Tibial artery (tissue), 4 donors: Measurements from ENCODE around the gene TUSC2.

Experiments used
- DNase-seq, 2 donors: peaks; one replicate each; pipeline ENCODE4 v3.0.0-alpha.2; 2019
- H3K27ac ChIP-seq, 2 donors: fragments of 200-600 bp; sonication (generic) in 1 of 2; 1 replicate in 1 of 2; 2 replicates in 1 of 2; pipeline ENCODE4 v1.5.1; 2018 to 2019; ENCODE audit warnings: mild to moderate bottlenecking in 1 of 2
- H3K27me3 ChIP-seq, 2 donors: fragments of 200-600 bp; sonication (generic) in 1 of 2; one replicate each; pipeline versions ENCODE4 v1.5.1 to v1.6.0; 2016 to 2019
- H3K36me3 ChIP-seq, 3 donors: fragments of 200-600 bp; sonication (generic) in 2 of 3; one replicate each; pipeline ENCODE4 v1.5.1; 2016 to 2019; ENCODE audit warnings: mild to moderate bottlenecking in 2 of 3
- H3K4me1 ChIP-seq, 4 donors: fragments of 200-600 bp; sonication (generic) in 2 of 4; 1 replicate in 3 of 4; 2 replicates in 1 of 4; pipeline ENCODE4 v1.5.1; 2016 to 2019
- H3K4me3 ChIP-seq, 2 donors: fragments of 200-600 bp; sonication (generic) in 1 of 2; 1 replicate in 1 of 2; 2 replicates in 1 of 2; pipeline ENCODE4 v1.5.1; 2018 to 2019; ENCODE audit warnings: mild to moderate bottlenecking in 2 of 2
- H3K9me3 ChIP-seq, 3 donors: fragments of 200-600 bp; sonication (generic) in 1 of 3; one replicate each; pipeline ENCODE4 v1.5.1; 2016 to 2019
- intact Hi-C: fragments of 100-400 bp; cut with DNase I; formaldehyde crosslinking; loops from one replicate; pipeline ENCODE4 v1.15.0; 2023; ENCODE audit warnings: low total_unique reads
- TF ChIP-seq, protein P1 (sequence below), 2 experiments: fragments of 200-600 bp in 1 of 2; fragments of 450-650 bp in 1 of 2; IDR thresholded peaks; one replicate each; pipeline ENCODE4 v1.5.1; 2017 to 2019; ENCODE audit warnings: antibody characterized with exemption in 2 of 2, mild to moderate bottlenecking in 1 of 2, moderate library complexity in 1 of 2

TUSC2 gene

DNA sequence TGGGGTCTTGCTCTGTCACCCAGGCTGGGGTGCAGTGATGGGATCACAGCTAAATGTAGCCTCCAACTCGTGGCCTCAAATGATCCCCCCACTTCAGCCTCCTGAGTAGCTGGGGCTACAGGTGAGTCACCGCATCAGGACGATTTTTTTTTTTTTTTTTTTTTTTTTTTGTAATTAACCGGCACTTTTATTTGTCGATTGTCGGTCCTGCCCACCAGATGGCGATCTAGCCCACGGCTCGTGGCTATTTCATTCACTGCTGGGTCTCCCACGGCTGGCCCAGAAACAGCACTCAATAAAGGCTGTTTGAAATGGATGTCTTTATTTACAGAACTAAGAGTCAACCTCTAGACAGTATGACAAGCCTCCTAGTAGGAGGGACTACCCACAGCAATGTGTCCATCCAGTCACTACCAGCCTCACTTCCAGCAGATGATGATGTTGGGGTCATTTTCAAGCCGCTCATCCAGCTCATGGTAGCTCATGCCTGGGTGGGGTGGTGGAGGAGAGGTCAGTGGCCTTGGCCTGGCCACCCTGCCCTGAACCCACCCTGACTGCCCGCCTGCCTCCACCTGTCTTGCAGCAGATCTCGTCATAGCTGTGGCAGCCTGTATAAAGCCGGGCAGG, 19.3 kb upstream of the TUSC2 start:
- peak overlapping the region in 1 of 2 donors; percentile 16 for H3K27ac ChIP-seq
- intact Hi-C loops = loop anchor here (5.0 to 10.0 kb wide), 2 partner anchors 195 to 1628 kb away; partner anchors contain the start of genes ABHD14A and ABHD14B
- peak in 1 of 2 donors; percentile 62 for DNase-seq
- H3K9me3 ChIP-seq = no peaks in the 10 kb centered on the region
- H3K4me3 ChIP-seq = no peak overlapping the region
- H3K4me1 ChIP-seq = peaks cover 0 to 44% (median 38%) of the 10 kb centered on the region in 4 donors
- TF ChIP-seq, protein P1, sequence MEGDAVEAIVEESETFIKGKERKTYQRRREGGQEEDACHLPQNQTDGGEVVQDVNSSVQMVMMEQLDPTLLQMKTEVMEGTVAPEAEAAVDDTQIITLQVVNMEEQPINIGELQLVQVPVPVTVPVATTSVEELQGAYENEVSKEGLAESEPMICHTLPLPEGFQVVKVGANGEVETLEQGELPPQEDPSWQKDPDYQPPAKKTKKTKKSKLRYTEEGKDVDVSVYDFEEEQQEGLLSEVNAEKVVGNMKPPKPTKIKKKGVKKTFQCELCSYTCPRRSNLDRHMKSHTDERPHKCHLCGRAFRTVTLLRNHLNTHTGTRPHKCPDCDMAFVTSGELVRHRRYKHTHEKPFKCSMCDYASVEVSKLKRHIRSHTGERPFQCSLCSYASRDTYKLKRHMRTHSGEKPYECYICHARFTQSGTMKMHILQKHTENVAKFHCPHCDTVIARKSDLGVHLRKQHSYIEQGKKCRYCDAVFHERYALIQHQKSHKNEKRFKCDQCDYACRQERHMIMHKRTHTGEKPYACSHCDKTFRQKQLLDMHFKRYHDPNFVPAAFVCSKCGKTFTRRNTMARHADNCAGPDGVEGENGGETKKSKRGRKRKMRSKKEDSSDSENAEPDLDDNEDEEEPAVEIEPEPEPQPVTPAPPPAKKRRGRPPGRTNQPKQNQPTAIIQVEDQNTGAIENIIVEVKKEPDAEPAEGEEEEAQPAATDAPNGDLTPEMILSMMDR (IDR thresholded peaks at IDR 0.05) = peak; percentile 41 to 50
- no peaks in the 10 kb centered on the region for H3K27me3 ChIP-seq
- H3K36me3 ChIP-seq = peaks cover 0 to 17% (median 14%) of the 10 kb centered on the region in 3 donors

DNA sequence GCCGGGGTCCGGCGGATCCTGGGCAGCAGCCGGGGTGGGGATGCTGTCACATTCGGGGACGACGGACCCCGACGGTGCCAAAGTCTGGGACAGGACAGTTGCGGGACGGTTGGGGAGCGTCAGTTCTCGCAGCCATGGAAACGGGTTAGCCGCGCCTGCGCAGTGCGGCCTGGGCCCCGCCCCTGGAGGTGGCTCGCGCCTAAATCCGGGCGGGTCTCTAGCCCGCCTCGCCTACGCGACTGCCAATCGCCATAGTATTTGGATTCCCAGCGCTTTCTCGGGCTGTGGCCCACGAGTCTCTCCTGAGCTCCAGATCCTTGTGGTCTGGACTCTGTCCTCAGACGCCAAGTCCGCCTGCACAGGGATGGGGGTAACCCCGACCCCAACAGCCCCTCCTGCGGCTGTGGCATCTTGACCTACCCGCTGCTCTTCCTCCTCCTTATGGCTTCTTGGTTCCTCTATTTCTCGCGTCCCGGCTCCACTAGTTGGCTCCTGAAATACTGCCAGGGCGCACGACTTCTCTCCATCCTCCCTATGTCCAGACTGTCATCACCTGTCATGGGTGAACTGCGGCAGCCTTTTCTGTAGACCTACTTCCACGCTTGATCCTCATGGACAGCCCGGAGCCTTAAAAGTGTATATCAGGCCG, 17.7 kb upstream of the TUSC2 start, which contains the start of gene ZMYND10:
Gene ZMYND10, minus strand, starts transcription at position 147 of the 649 bp plus-strand sequence. CDS start 153 bp downstream, outside the sequence.
- Histone ChIP-seq H3K27me3 (no peaks in the 10 kb centered on the region), H3K4me1 (peaks cover 0 to 45% (median 33%) of the 10 kb centered on the region in 4 donors), H3K27ac (peak within 1 kb of the TSS; percentile 3 to 45), H3K4me3 (peak within 1 kb of the TSS; percentile 31 to 54), H3K36me3 (peaks cover 0 to 17% (median 14%) of the 10 kb centered on the region in 3 donors), H3K9me3 (no peaks in the 10 kb centered on the region)
- no peak for DNase-seq
- TF ChIP-seq, protein P1 (IDR thresholded peaks at IDR 0.05) = no peak
- intact Hi-C loops = loop anchor here (5.0 to 10.0 kb wide), 2 partner anchors 197 to 1629 kb away; partner anchors contain the start of genes ABHD14A and ABHD14B

DNA sequence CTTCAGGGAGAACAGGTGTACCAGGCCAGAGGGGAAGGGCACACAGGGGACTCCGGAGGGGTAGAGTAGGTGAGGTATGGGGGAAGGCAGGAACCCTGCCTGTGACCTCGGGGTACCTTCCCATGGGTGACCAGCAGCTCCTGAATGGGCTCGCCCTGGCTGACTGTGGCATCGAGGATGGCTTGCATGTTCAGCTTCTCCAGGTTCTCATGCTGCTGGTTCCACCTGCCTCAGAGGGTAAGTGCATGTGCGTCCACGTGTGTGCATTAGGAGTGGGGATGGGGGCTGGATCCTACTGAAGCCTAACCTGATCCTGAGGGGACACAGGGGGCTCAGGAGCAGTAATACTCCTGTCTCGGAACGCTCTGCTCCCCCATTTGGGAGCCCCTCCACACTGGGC, 17.0 kb upstream of the TUSC2 start:
- Histone ChIP-seq H3K9me3 (no peaks in the 10 kb centered on the region), H3K27ac (peak overlapping the region in 1 of 2 donors; percentile 3), H3K27me3 (no peaks in the 10 kb centered on the region), H3K36me3 (peaks cover 0 to 17% (median 14%) of the 10 kb centered on the region in 3 donors), H3K4me1 (peaks cover 0 to 48% (median 34%) of the 10 kb centered on the region in 4 donors), H3K4me3 (peak overlapping the region; percentile 31 to 54)
- intact Hi-C loops = loop anchor here (5.0 to 10.0 kb wide), 2 partner anchors 197 to 1630 kb away; partner anchors contain the start of genes ABHD14A and ABHD14B
- no peak for DNase-seq
- TF ChIP-seq, protein P1 (IDR thresholded peaks at IDR 0.05) = no peak

DNA sequence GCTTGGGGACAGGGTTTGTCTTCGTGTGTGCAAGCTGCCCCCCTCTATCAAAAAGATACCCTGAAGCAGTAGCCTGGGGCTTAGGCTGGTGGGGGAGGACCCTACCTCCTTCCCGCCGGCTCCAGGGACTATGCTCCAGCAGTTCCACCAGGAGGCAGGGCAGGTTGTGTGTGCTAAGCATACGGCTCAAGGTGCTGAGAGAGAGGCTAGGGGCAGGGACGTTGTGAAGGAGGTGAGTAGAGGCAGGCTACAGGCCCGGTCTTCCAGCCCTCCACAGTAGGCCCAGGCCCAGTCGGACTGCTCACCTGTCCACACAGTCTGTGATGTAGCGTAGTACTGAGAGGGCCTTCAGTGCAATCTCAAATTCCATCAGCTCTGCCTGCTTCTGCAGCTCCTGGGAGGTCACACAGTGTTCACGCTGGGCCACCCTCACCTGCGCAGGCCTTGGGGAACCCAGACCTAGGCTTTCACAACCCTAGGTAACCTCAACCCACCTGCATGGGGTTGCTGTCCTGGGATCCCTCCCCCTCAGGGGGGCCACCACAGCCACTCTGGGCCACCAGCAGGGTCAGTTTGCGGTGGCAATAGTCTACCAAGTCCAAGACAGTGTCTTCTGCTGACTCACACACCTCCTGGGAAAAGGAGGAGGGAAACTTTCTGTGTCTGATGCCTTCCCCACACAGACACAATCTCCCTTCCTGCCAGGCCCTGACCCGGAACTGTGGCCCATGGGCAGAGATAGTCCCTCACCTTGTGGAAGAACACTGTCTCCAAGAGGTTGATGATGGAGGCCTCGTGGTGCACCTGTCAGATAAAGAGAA, 15.0 kb upstream of the TUSC2 start:
- intact Hi-C loops = loop anchor here (10.0 kb wide), 1 partner anchor 1632 kb away; the partner anchor contains the start of genes ABHD14A and ABHD14B
- no peaks in the 10 kb centered on the region for H3K27me3 ChIP-seq
- no peak overlapping the region for H3K4me3 ChIP-seq
- peaks cover 0 to 7% (median 6%) of the 10 kb centered on the region in 3 donors for H3K36me3 ChIP-seq
- no peak overlapping the region for H3K27ac ChIP-seq
- H3K4me1 ChIP-seq = peaks cover 0 to 50% (median 37%) of the 10 kb centered on the region in 4 donors
- DNase-seq = no peak
- no peaks in the 10 kb centered on the region for H3K9me3 ChIP-seq
- TF ChIP-seq, protein P1 (IDR thresholded peaks at IDR 0.05) = no peak
